ENCODE data around the gene NPPA. TPM values are rescaled to one million over a fixed set of nuclear protein-coding genes. Genes with fewer than 3 reads are reported as not detected.

The NPPA gene
- total RNA-seq, 1 experiment from 2014 or later = not detected

GRCh38 chr1:11879311-11880180 is 32.0 kb upstream of the NPPA start:
- H3K9me2 ChIP-seq (replicated peaks; ENCODE audit: low read length) = no peaks in the 10 kb centered on the region
- no peak overlapping the region for H3K4me2 ChIP-seq (ENCODE audit: low read length)
- H3F3A ChIP-seq (ENCODE audit: low read length, unreplicated experiment) = no peaks in the 10 kb centered on the region
- no peak for DNase-seq
- no peak overlapping the region for H3K27ac ChIP-seq (ENCODE audit: low read length)
- H3K9ac ChIP-seq (ENCODE audit: low read length) = no peak overlapping the region
- no peak for TF ChIP-seq EZH2 (IDR thresholded peaks at IDR 0.05; ENCODE audit: low read length, unreplicated experiment)
- no peak for TF ChIP-seq EZH2phosphoT487 (IDR thresholded peaks at IDR 0.05; ENCODE audit: borderline replicate concordance, low read length)
- TF ChIP-seq, protein P1, sequence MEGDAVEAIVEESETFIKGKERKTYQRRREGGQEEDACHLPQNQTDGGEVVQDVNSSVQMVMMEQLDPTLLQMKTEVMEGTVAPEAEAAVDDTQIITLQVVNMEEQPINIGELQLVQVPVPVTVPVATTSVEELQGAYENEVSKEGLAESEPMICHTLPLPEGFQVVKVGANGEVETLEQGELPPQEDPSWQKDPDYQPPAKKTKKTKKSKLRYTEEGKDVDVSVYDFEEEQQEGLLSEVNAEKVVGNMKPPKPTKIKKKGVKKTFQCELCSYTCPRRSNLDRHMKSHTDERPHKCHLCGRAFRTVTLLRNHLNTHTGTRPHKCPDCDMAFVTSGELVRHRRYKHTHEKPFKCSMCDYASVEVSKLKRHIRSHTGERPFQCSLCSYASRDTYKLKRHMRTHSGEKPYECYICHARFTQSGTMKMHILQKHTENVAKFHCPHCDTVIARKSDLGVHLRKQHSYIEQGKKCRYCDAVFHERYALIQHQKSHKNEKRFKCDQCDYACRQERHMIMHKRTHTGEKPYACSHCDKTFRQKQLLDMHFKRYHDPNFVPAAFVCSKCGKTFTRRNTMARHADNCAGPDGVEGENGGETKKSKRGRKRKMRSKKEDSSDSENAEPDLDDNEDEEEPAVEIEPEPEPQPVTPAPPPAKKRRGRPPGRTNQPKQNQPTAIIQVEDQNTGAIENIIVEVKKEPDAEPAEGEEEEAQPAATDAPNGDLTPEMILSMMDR (conservative IDR thresholded peaks at IDR 0.05; ENCODE audit: low read depth, low read length) = no peak
- peaks cover 9% of the 10 kb centered on the region for H3K27me3 ChIP-seq (ENCODE audit: low read length)
- ChIA-PET POLR2A (ENCODE audit: unreplicated experiment) (no interaction called here), CTCF (no interaction called here)
- H4K20me1 ChIP-seq (ENCODE audit: low read length) = no peaks in the 10 kb centered on the region
- no peak overlapping the region for H2AFZ ChIP-seq (ENCODE audit: low read length)
- no peak overlapping the region for H3K4me3 ChIP-seq (ENCODE audit: low read length)
- ATAC-seq = no peak
- intact Hi-C loops (cut with micrococcal nuclease) = no loop called here
- H3K79me2 ChIP-seq (ENCODE audit: low read length) = no peaks in the 10 kb centered on the region
- no peaks in the 10 kb centered on the region for H3K36me3 ChIP-seq (ENCODE audit: low read depth, low read length)
- BruUV-seq (replicated peaks) = no TSS peak
- H3K9me3 ChIP-seq (ENCODE audit: low read length) = no peaks in the 10 kb centered on the region
- no peaks in the 10 kb centered on the region for H3K4me1 ChIP-seq (ENCODE audit: insufficient read depth, low read length)

- no peak for DNase-seq
- TF ChIP-seq EZH2phosphoT487 (IDR thresholded peaks at IDR 0.05; ENCODE audit: borderline replicate concordance, low read length) (no peak), EZH2 (IDR thresholded peaks at IDR 0.05; ENCODE audit: low read length, unreplicated experiment) (no peak)
- TF ChIP-seq, protein P1 (conservative IDR thresholded peaks at IDR 0.05; ENCODE audit: low read depth, low read length) = no peak
Measured at GRCh38 chr1:11878891-11879190, 31.3 kb upstream of the NPPA start.

More at GRCh38 chr1:11878891-11879190, 31.3 kb upstream of the NPPA start:
- Histone ChIP-seq H3K36me3 (ENCODE audit: low read depth, low read length) (no peaks in the 10 kb centered on the region), H3K9me2 (replicated peaks; ENCODE audit: low read length) (no peaks in the 10 kb centered on the region), H3K4me2 (ENCODE audit: low read length) (no peak overlapping the region), H3K9me3 (ENCODE audit: low read length) (no peaks in the 10 kb centered on the region), H3K79me2 (ENCODE audit: low read length) (no peaks in the 10 kb centered on the region), H3K9ac (ENCODE audit: low read length) (no peak overlapping the region), H3K27me3 (ENCODE audit: low read length) (peaks cover 9% of the 10 kb centered on the region), H3K4me1 (ENCODE audit: insufficient read depth, low read length) (no peaks in the 10 kb centered on the region), H2AFZ (ENCODE audit: low read length) (no peak overlapping the region), H3F3A (ENCODE audit: low read length, unreplicated experiment) (no peaks in the 10 kb centered on the region), H3K27ac (ENCODE audit: low read length) (no peak overlapping the region), H3K4me3 (ENCODE audit: low read length) (no peak overlapping the region), H4K20me1 (ENCODE audit: low read length) (no peaks in the 10 kb centered on the region)
- no TSS peak for BruUV-seq (replicated peaks)
- ChIA-PET CTCF (no interaction called here), POLR2A (ENCODE audit: unreplicated experiment) (no interaction called here)
- intact Hi-C loops (cut with micrococcal nuclease) = no loop called here
- ATAC-seq = no peak
